ENCODE data around the gene HSPH1.

DNA sequence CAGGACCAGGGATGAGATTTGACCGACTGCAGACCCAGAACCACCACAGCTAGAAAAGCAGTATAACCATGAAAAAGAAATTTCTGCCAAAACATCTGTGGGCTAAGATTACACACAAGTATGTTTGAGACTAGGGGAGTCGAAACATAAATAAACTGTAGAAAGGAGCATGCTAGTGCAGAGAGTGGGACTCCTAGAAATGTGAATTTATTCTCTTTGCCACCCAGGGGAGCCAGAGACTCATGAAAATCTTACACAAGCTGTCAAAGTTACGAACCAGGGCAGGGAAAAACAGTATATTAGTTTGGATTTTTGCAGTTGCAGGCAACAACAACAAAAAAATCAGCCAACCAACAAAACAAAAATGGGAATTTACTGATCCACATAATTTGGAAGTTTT is 12.3 kb upstream of the HSPH1 start:
- TF ChIP-seq, protein P1, sequence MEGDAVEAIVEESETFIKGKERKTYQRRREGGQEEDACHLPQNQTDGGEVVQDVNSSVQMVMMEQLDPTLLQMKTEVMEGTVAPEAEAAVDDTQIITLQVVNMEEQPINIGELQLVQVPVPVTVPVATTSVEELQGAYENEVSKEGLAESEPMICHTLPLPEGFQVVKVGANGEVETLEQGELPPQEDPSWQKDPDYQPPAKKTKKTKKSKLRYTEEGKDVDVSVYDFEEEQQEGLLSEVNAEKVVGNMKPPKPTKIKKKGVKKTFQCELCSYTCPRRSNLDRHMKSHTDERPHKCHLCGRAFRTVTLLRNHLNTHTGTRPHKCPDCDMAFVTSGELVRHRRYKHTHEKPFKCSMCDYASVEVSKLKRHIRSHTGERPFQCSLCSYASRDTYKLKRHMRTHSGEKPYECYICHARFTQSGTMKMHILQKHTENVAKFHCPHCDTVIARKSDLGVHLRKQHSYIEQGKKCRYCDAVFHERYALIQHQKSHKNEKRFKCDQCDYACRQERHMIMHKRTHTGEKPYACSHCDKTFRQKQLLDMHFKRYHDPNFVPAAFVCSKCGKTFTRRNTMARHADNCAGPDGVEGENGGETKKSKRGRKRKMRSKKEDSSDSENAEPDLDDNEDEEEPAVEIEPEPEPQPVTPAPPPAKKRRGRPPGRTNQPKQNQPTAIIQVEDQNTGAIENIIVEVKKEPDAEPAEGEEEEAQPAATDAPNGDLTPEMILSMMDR (IDR thresholded peaks at IDR 0.05) = no peak
- TF ChIP-seq EZH2phosphoT487 (IDR thresholded peaks at IDR 0.05) = no peak
- no peak for TF ChIP-seq EZH2 (IDR thresholded peaks at IDR 0.05)

Data from neural progenitor cell (in vitro differentiated cells).